ENCODE measurements around the gene ZNF200. TPM values are rescaled to one million over a fixed set of nuclear protein-coding genes. Genes with fewer than 3 reads are reported as not detected.
"Not testable (repeated sequence)": the region's sequence is repeated elsewhere in the genome, so short reads cannot be mapped to it uniquely, and the experiment has no call there.

The ZNF200 gene
- polyA plus RNA-seq, 1 of the 3 experiments (the other 2 are of a cell fraction) = 2.8 TPM

DNA sequence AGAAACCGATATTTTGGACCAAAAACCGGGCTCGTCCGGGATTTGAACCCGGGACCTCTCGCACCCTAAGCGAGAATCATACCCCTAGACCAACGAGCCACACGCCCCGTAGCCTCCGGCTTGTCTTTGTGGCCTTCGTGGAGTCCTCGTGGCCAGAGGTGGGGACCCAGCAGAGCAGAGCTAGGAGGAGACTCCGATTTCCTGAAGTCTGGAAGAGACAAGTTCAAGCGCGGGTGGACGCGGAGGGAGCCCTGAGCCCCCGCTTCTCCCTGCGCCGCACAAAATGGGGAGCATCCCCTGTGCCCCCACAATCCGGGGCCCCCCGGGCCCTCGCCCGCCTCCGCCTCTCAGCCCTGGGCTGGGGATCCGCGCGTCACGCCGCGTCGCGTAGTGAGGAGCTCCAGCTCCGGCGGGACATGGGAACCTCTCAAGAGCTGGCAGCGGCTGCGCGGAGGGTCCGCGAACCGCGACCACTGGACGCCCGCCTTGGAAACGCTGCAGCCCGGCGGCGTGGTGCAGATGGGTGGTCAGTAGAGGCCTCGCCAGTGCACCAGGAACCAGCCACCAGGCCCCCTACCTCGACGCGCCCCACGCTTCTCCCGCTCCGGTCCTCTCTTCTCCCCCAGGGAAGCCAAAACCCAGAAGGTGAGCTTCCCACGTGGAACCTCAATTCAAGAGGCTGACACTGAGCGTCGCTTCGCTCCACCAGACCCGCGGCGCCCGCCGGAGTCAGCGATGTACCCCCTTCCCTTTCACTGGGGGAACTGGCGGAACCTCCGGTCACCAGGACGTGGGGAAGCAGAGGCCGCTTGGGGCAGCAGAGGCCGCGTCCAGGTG lies 52.1 kb downstream of the ZNF200 start (continued):
- TF ChIP-seq, protein P1, sequence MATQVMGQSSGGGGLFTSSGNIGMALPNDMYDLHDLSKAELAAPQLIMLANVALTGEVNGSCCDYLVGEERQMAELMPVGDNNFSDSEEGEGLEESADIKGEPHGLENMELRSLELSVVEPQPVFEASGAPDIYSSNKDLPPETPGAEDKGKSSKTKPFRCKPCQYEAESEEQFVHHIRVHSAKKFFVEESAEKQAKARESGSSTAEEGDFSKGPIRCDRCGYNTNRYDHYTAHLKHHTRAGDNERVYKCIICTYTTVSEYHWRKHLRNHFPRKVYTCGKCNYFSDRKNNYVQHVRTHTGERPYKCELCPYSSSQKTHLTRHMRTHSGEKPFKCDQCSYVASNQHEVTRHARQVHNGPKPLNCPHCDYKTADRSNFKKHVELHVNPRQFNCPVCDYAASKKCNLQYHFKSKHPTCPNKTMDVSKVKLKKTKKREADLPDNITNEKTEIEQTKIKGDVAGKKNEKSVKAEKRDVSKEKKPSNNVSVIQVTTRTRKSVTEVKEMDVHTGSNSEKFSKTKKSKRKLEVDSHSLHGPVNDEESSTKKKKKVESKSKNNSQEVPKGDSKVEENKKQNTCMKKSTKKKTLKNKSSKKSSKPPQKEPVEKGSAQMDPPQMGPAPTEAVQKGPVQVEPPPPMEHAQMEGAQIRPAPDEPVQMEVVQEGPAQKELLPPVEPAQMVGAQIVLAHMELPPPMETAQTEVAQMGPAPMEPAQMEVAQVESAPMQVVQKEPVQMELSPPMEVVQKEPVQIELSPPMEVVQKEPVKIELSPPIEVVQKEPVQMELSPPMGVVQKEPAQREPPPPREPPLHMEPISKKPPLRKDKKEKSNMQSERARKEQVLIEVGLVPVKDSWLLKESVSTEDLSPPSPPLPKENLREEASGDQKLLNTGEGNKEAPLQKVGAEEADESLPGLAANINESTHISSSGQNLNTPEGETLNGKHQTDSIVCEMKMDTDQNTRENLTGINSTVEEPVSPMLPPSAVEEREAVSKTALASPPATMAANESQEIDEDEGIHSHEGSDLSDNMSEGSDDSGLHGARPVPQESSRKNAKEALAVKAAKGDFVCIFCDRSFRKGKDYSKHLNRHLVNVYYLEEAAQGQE (IDR thresholded peaks at IDR 0.05; ENCODE audit: low read depth, low read length) = no peak
- no peak for TF ChIP-seq RFX5 (IDR thresholded peaks at IDR 0.05; ENCODE audit: low read length)
- no peak for TF ChIP-seq TAF1 (IDR thresholded peaks at IDR 0.05; ENCODE audit: borderline replicate concordance, low read depth, low read length)
- no peak for TF ChIP-seq MEF2A (IDR thresholded peaks at IDR 0.05; ENCODE audit: borderline replicate concordance, low read depth)
- TF ChIP-seq, protein P2, sequence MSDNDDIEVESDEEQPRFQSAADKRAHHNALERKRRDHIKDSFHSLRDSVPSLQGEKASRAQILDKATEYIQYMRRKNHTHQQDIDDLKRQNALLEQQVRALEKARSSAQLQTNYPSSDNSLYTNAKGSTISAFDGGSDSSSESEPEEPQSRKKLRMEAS (IDR thresholded peaks at IDR 0.05; ENCODE audit: low read depth) = no peak
- TF ChIP-seq TCF12 (IDR thresholded peaks at IDR 0.05) = no peak
- TF ChIP-seq, protein P3, sequence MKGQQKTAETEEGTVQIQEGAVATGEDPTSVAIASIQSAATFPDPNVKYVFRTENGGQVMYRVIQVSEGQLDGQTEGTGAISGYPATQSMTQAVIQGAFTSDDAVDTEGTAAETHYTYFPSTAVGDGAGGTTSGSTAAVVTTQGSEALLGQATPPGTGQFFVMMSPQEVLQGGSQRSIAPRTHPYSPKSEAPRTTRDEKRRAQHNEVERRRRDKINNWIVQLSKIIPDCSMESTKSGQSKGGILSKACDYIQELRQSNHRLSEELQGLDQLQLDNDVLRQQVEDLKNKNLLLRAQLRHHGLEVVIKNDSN (IDR thresholded peaks at IDR 0.05; ENCODE audit: borderline replicate concordance, low read depth) = 0 out of 2 replicates have a peak, but pooled peaks have one; percentile 3
- TF ChIP-seq SMC3 (IDR thresholded peaks at IDR 0.05; ENCODE audit: low read depth, low read length) = no peak
- no peak for TF ChIP-seq EP300 (IDR thresholded peaks at IDR 0.05; ENCODE audit: borderline replicate concordance in 1 of 2, low read depth in 1 of 2, low read length in 1 of 2)
- TF ChIP-seq RXRA (IDR thresholded peaks at IDR 0.05; ENCODE audit: borderline replicate concordance, low read depth) = peak; percentile 53; the same call in 1 of the 2 replicates
- TF ChIP-seq NRF1 (IDR thresholded peaks at IDR 0.05; ENCODE audit: low read depth, low read length) = no peak
- TF ChIP-seq YY1 (IDR thresholded peaks at IDR 0.05; ENCODE audit: low read depth) = no peak

DNA sequence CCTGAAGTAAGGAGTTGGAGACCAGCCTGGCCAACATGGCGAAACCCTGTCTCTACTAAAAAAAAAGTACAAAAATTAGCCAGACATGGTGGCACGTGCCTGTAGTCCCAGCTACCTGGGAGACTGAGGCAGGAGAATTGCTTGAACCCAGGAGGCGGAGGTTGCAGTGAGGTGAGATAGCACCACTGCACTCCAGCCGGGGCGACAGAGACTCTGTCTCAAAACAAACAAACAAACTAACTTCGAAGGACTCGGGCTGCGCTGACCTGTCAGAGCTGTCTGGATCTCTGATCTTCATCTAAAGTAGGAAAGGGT lies 52.7 kb downstream of the ZNF200 start:
- H3K9me3 ChIP-seq; POLR2A ChIA-PET; H4K20me1 ChIP-seq (ENCODE audit: insufficient read depth); DNase-seq; H3K36me3 ChIP-seq (replicated peaks in 1 of 2; ENCODE audit: control insufficient read depth in 1 of 2, insufficient read depth in 2 of 2, low read length in 1 of 2); H3K9me2 ChIP-seq; H3K79me2 ChIP-seq (ENCODE audit: insufficient read depth); H3K9ac ChIP-seq; H3K27ac ChIP-seq (ENCODE audit: low read depth in 2 of 2, low read length in 1 of 2); H2AFZ ChIP-seq (ENCODE audit: low read depth): not testable (repeated sequence)
- 15% methylated on average over 8 of the region's 8 CpGs for WGBS (ENCODE audit: low lambda C conversion rate)
- Histone ChIP-seq H3K27me3 (ENCODE audit: insufficient read depth) (peaks cover 64% of the 10 kb centered on the region), H3F3A (replicated peaks; ENCODE audit: insufficient read depth) (peaks cover 18% of the 10 kb centered on the region), H3K4me2 (peak overlapping the region; percentile 93; the same call in 1 of the 2 replicates), H3K4me3 (ENCODE audit: low read depth in 2 of 2, low read length in 1 of 2) (peak overlapping the region in 1 of 2 experiments; percentile 66; a peak in 1 of 4 replicates), H3K4me1 (ENCODE audit: control insufficient read depth in 1 of 2, insufficient read depth in 2 of 2, low read depth in 1 of 2, low read length in 1 of 2) (peaks cover 0 to 11% of the 10 kb centered on the region in 2 experiments; a peak in 2 of 4 replicates)
- TF ChIP-seq, protein P3 (IDR thresholded peaks at IDR 0.05; ENCODE audit: borderline replicate concordance, low read depth) = 0 out of 2 replicates have a peak, but pooled peaks have one; percentile 5
- TF ChIP-seq, protein P4, sequence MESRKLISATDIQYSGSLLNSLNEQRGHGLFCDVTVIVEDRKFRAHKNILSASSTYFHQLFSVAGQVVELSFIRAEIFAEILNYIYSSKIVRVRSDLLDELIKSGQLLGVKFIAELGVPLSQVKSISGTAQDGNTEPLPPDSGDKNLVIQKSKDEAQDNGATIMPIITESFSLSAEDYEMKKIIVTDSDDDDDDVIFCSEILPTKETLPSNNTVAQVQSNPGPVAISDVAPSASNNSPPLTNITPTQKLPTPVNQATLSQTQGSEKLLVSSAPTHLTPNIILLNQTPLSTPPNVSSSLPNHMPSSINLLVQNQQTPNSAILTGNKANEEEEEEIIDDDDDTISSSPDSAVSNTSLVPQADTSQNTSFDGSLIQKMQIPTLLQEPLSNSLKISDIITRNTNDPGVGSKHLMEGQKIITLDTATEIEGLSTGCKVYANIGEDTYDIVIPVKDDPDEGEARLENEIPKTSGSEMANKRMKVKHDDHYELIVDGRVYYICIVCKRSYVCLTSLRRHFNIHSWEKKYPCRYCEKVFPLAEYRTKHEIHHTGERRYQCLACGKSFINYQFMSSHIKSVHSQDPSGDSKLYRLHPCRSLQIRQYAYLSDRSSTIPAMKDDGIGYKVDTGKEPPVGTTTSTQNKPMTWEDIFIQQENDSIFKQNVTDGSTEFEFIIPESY (IDR thresholded peaks at IDR 0.05; ENCODE audit: borderline replicate concordance, low read depth) = 0 out of 2 replicates have a peak, but pooled peaks have one; percentile 6
- CTCF ChIA-PET = interaction anchor here (0.9 to 2.9 kb wide), 7 partner anchors 8 to 53 kb away, joined by 3 to 12 read pairs (median 6); no protein-coding TSS in a partner anchor
